Fibroblast of gingiva (primary cell): ENCODE measurements around the gene NPAS3.

Experiments used
- DNase-seq: peaks from one replicate; pipeline ENCODE4 v3.0.0-alpha.2; 2011; ENCODE audit warnings: low read depth

Gene NPAS3

DNA sequence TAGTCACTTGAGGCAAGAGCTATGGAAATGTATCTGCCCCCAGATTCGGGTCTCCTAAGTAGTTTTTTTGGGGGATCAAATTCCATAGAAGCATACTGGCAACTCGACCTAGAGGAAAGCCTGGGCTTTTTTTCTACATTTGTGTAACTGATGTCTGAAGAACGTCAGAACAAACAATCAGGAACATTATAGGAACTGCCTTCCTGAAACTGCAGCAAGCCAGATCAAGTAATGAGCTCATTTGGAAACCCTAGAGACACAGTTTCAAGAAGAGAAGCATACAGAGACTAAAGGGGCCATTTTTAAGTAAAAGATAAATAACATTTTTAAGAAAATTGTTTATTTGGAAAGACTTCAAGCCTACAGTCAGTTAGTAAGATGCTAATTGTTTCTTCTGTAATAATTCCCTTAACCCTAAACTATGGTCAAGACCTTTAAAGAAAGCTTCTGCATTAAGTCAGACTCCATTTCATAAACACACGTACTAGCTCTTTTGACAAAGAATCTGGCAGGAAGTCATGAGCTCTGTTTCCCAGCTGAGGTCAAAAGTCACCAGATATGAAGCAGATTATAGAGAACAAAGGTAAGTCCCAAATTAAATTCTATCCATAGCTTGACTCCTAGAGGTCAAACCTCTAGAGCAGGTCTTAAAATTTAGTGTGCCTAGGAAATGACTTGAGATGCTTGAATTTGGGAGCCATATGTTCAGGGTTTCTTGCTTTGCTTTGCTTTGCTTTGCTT lies 899.4 kb downstream of the NPAS3 start:
- no peak for DNase-seq

- DNase-seq = peak; percentile 35
Observed at GRCh38 chr14:33839193-33840076, 900.8 kb downstream of the NPAS3 start.

DNA sequence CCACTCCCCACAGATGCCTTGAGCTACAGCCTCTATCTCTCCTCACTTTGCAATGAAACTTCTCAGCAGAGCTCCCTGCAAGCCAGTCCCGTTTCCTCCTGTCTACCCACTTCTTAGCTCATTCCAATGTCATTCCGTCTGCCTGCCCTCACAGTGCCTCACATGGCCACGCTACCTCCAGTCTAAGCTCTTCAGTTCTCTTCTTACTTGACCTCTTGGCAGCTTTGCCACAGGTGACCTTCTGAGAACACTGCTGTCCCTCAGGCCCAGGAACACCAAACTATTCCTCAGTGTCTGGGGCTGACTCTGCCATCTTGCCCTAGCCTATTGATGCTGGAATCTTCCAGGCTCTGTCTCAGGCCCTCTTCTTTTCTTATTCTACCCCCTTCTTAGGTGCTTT lies 902.1 kb downstream of the NPAS3 start:
- no peak for DNase-seq

GRCh38 chr14:33842299-33842698 lies 903.6 kb downstream of the NPAS3 start:
- DNase-seq = no peak

DNA sequence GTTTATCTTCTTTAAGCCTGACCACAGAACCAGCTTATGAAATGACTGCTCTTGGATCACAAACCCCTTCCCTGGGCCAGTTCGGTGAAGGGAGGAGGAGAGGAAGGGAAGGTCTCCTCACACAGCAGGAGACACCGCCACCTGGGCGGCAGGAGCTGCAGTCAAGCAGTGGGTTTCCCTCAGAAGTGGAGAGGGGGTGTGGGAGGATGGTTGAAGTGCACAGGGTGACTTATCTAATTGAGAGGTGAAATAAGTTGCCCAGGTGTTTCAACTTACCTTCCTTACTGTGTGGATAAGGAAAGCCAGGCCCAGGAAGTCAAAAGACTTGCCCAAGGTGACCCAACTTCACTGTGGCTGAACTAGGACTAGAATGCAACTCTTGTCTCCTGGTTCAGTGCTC lies 905.4 kb downstream of the NPAS3 start:
- no peak for DNase-seq

- no peak for DNase-seq
Observed at GRCh38 chr14:33846100-33846824, 907.6 kb downstream of the NPAS3 start.

DNA sequence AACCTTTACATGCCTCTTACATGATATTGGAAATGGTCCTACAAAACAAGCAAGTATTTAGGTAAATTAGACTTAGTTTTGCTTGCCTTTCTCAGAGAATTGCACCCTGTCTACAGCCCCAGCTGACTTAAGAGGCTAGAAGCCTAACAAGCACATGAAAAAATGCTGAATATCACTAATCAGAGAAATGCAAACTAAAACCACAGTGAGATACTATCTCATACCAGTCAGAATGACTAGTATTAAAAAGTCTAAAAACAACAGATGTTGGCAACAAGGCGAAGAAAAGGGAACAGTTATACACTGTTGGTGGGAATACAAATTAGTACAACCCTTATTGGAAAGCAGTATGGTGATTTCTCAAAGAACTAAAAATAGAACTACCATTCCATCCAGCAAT lies 908.4 kb downstream of the NPAS3 start:
- DNase-seq = no peak

DNA sequence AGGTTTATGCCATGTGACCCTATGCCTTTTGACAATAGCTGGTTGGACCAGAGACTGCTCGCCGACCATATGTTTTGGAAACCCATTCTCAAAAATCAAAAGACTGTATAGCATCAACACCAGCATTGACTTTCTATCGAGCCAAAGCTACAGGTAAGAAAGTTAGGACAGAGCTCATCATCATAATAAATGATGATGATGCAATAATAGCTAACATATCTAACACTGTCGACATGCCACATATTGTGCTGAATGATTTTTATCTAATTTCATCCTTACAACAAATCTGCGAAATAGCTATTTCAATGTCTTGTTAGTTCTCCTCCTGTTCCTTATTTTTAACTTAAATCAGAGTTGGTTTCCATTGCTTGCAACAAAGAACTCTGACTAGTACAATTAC lies 909.3 kb downstream of the NPAS3 start:
- no peak for DNase-seq

- DNase-seq = no peak
Observed at GRCh38 chr14:33848706-33849454, 910.2 kb downstream of the NPAS3 start.

DNA sequence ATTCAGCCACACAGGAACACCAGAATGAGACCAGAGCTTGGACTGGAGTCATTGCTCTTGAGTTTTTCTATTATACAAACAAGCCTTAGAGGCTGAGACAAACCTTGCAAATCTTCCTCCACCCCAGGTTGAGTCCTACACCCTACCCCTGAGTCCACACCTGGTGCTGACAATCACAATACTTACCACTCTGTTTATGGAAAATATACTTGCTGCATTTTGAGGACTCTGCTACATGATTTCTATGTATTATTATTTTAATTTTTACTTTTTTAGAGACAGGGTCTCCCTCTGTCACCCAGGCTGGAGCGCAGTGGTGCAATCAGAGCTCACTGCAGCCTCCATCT lies 910.7 kb downstream of the NPAS3 start:
- DNase-seq = no peak

- no peak for DNase-seq
Observed at GRCh38 chr14:33850826-33851225, 912.1 kb downstream of the NPAS3 start.

GRCh38 chr14:33851366-33851765 lies 912.7 kb downstream of the NPAS3 start:
- no peak for DNase-seq

- no peak for DNase-seq
Observed at GRCh38 chr14:33851931-33852330, 913.3 kb downstream of the NPAS3 start.
